Astrocyte (in vitro differentiated cells and primary cell): ENCODE results near the gene GASK1B. TPM values are rescaled to one million over a fixed set of nuclear protein-coding genes. Genes with fewer than 3 reads are reported as not detected.
A peak's percentile ranks its signal among the peaks of the same experiment; 100 is the strongest.

Source experiments
- DNase-seq: peaks from one replicate; pipeline ENCODE4 v3.0.0-alpha.2; 2010; ENCODE audit warnings: low read depth
- FAIRE-seq: peaks from 2 replicates; lab custom pipeline; 2011; peaks lifted over from hg19 to GRCh38; lab: Jason Lieb, UNC
- H2AFZ ChIP-seq: 2 replicates; pipeline ENCODE4 v1.6.0; 2012; ENCODE audit warnings: low read depth, low read length, inconsistent platforms
- H3K27ac ChIP-seq: 2 replicates; pipeline ENCODE4 v1.5.1; 2011; ENCODE audit warnings: low read depth, low read length, inconsistent platforms
- H3K27me3 ChIP-seq: 2 replicates; pipeline ENCODE4 v1.6.0; 2011; ENCODE audit warnings: low read length, inconsistent platforms; ENCODE audit not compliant: insufficient read depth
- H3K36me3 ChIP-seq: 2 replicates; pipeline ENCODE4 v1.5.1; 2011; ENCODE audit warnings: low read length, inconsistent platforms; ENCODE audit not compliant: insufficient read depth
- H3K4me1 ChIP-seq: 2 replicates; pipeline ENCODE4 v1.5.1; 2011; ENCODE audit warnings: low read length, inconsistent platforms; ENCODE audit not compliant: insufficient read depth
- H3K4me2 ChIP-seq: 2 replicates; pipeline ENCODE4 v1.6.0; 2012; ENCODE audit warnings: low read length, inconsistent platforms
- H3K4me3 ChIP-seq: 2 replicates; pipeline ENCODE4 v1.5.1; 2011; ENCODE audit warnings: low read depth, mild to moderate bottlenecking, low read length, inconsistent platforms; ENCODE audit not compliant: insufficient read depth
- H3K79me2 ChIP-seq: 2 replicates; pipeline ENCODE4 v1.6.0; 2012; ENCODE audit warnings: mild to moderate bottlenecking, low read length, inconsistent platforms; ENCODE audit not compliant: insufficient read depth
- H3K9ac ChIP-seq: 2 replicates; pipeline ENCODE4 v1.6.0; 2012; ENCODE audit warnings: mild to moderate bottlenecking, low read length, inconsistent platforms
- H3K9me3 ChIP-seq: 2 replicates; pipeline ENCODE4 v1.5.1; 2012; ENCODE audit warnings: low read depth, mild to moderate bottlenecking, low read length, inconsistent platforms; ENCODE audit not compliant: insufficient read depth
- H4K20me1 ChIP-seq: 2 replicates; pipeline ENCODE4 v1.6.0; 2012; ENCODE audit warnings: low read length, inconsistent platforms; ENCODE audit not compliant: insufficient read depth
- H3K27ac Mint-ChIP-seq: one replicate; pipeline ENCODE4 v1.8.0; 2021; ENCODE audit warnings: mild to moderate bottlenecking, mixed read lengths; ENCODE audit not compliant: unreplicated experiment
- H3K27me3 Mint-ChIP-seq: one replicate; pipeline ENCODE4 v1.8.0; 2021; ENCODE audit warnings: low read depth, mixed read lengths; ENCODE audit not compliant: unreplicated experiment
- H3K36me3 Mint-ChIP-seq: one replicate; pipeline ENCODE4 v1.8.0; 2021; ENCODE audit warnings: low read depth, mixed read lengths; ENCODE audit not compliant: unreplicated experiment
- H3K4me1 Mint-ChIP-seq: one replicate; pipeline ENCODE4 v1.8.0; 2021; ENCODE audit warnings: low read depth, mixed read lengths; ENCODE audit not compliant: unreplicated experiment
- H3K4me3 Mint-ChIP-seq: one replicate; pipeline ENCODE4 v1.8.0; 2021; ENCODE audit warnings: mild to moderate bottlenecking, moderate library complexity, mixed read lengths; ENCODE audit not compliant: unreplicated experiment
- H3K9me3 Mint-ChIP-seq: one replicate; pipeline ENCODE4 v1.8.0; 2021; ENCODE audit warnings: mild to moderate bottlenecking, mixed read lengths; ENCODE audit not compliant: unreplicated experiment
- CTCF ChIP-seq: IDR thresholded peaks from 2 replicates; pipeline ENCODE4 v1.5.1; 2011; ENCODE audit warnings: low read depth, mild to moderate bottlenecking, inconsistent platforms, low read length, moderate library complexity; ENCODE audit not compliant: insufficient read depth
- EZH2 ChIP-seq: IDR thresholded peaks from 2 replicates; pipeline ENCODE4 v1.6.1; 2012; ENCODE audit warnings: mild to moderate bottlenecking, low read length, inconsistent platforms; ENCODE audit not compliant: insufficient read depth
- total RNA-seq: library from RNA; stranded (reverse); gene quantifications from 2 replicates; pipeline ENCODE4 v1.2.1, GENCODE V29; 2021

GASK1B gene
- total RNA-seq, 1 donor from 2014 or later, result 34.2 TPM

- H3K27ac ChIP-seq, result no peak overlapping the region
- no peaks in the 10 kb centered on the region for H3K79me2 ChIP-seq
- no peaks in the 10 kb centered on the region for H3K9me3 Mint-ChIP-seq
- H2AFZ ChIP-seq, result no peak overlapping the region
- DNase-seq (no peak), FAIRE-seq (no peak)
- no peak overlapping the region for H3K4me3 ChIP-seq
- no peak overlapping the region for H3K27ac Mint-ChIP-seq
- H3K36me3 ChIP-seq, result no peaks in the 10 kb centered on the region
- no peaks in the 10 kb centered on the region for H3K4me1 Mint-ChIP-seq
- H3K27me3 Mint-ChIP-seq, result no peaks in the 10 kb centered on the region
- H3K4me2 ChIP-seq, result no peak overlapping the region
- H3K4me1 ChIP-seq, result no peaks in the 10 kb centered on the region
- H3K36me3 Mint-ChIP-seq, result no peaks in the 10 kb centered on the region
- no peak overlapping the region for H3K4me3 Mint-ChIP-seq
- no peaks in the 10 kb centered on the region for H3K9me3 ChIP-seq
- H3K27me3 ChIP-seq, result no peaks in the 10 kb centered on the region
- H4K20me1 ChIP-seq, result no peaks in the 10 kb centered on the region
- TF ChIP-seq EZH2, result no peak
- TF ChIP-seq CTCF, result no peak
- no peak overlapping the region for H3K9ac ChIP-seq
These were observed 44.9 kb upstream of the GASK1B start for GRCh38 chr4:158217763-158218162.

GRCh38 chr4:158214856-158215255 lies 42.0 kb upstream of the GASK1B start:
- no peak for DNase-seq
- Histone ChIP-seq H3K9ac (no peak overlapping the region), H3K9me3 (no peaks in the 10 kb centered on the region), H3K4me3 (no peak overlapping the region), H3K79me2 (no peaks in the 10 kb centered on the region), H4K20me1 (no peaks in the 10 kb centered on the region), H2AFZ (no peak overlapping the region), H3K27me3 (no peaks in the 10 kb centered on the region), H3K4me2 (no peak overlapping the region), H3K4me1 (peaks cover 9% of the 10 kb centered on the region), H3K36me3 (no peaks in the 10 kb centered on the region), H3K27ac (no peak overlapping the region)
- Mint-ChIP-seq H3K9me3 (no peaks in the 10 kb centered on the region), H3K27ac (no peak overlapping the region), H3K4me1 (peaks cover 10% of the 10 kb centered on the region), H3K4me3 (no peak overlapping the region), H3K27me3 (no peaks in the 10 kb centered on the region), H3K36me3 (no peaks in the 10 kb centered on the region)
- TF ChIP-seq EZH2 (no peak), CTCF (no peak)
- no peak for FAIRE-seq

- H3K4me3 ChIP-seq, result no peak overlapping the region
- Mint-ChIP-seq H3K27ac (no peak overlapping the region), H3K36me3 (no peaks in the 10 kb centered on the region), H3K4me1 (peaks cover 10% of the 10 kb centered on the region), H3K9me3 (no peaks in the 10 kb centered on the region), H3K27me3 (no peaks in the 10 kb centered on the region), H3K4me3 (no peak overlapping the region)
- H3K27ac ChIP-seq, result no peak overlapping the region
- H3K27me3 ChIP-seq, result no peaks in the 10 kb centered on the region
- H3K9me3 ChIP-seq, result no peaks in the 10 kb centered on the region
- H2AFZ ChIP-seq, result no peak overlapping the region
- H3K4me1 ChIP-seq, result peaks cover 9% of the 10 kb centered on the region
- TF ChIP-seq EZH2 (no peak), CTCF (no peak)
- no peaks in the 10 kb centered on the region for H3K79me2 ChIP-seq
- H3K9ac ChIP-seq, result no peak overlapping the region
- H3K4me2 ChIP-seq, result no peak overlapping the region
- H3K36me3 ChIP-seq, result no peaks in the 10 kb centered on the region
- no peak for DNase-seq
- H4K20me1 ChIP-seq, result no peaks in the 10 kb centered on the region
- peak; percentile 47 for FAIRE-seq
These were observed 40.6 kb upstream of the GASK1B start for GRCh38 chr4:158213466-158213865.
